ENCODE data around the gene WWOX.

WWOX gene

GRCh38 chr16:78591682-78592103, 492.2 kb downstream of the WWOX start:
- Histone ChIP-seq H3K27ac (ENCODE audit: low read length) (no peak overlapping the region), H3F3A (ENCODE audit: insufficient read depth, low read length) (no peaks in the 10 kb centered on the region), H3K4me1 (ENCODE audit: low read length) (no peaks in the 10 kb centered on the region), H3K27me3 (replicated peaks; ENCODE audit: insufficient read depth, low read length) (no peaks in the 10 kb centered on the region), H4K20me1 (ENCODE audit: insufficient read depth, low read length) (no peaks in the 10 kb centered on the region), H3K79me2 (ENCODE audit: low read length) (no peaks in the 10 kb centered on the region), H3K36me3 (replicated peaks; ENCODE audit: insufficient read depth, low read length) (no peaks in the 10 kb centered on the region), H3K9me3 (replicated peaks; ENCODE audit: insufficient read depth, low read length) (no peaks in the 10 kb centered on the region), H3K4me3 (ENCODE audit: low read length) (no peak overlapping the region), H2AFZ (ENCODE audit: low read length) (no peak overlapping the region), H3K4me2 (ENCODE audit: low read depth, low read length) (no peak overlapping the region), H3K9me2 (replicated peaks; ENCODE audit: insufficient read depth, low read length) (no peaks in the 10 kb centered on the region), H3K9ac (ENCODE audit: low read length) (no peak overlapping the region)
- TF ChIP-seq CTCF (IDR thresholded peaks at IDR 0.05; ENCODE audit: low read length), result no peak
- TF ChIP-seq EZH2phosphoT487 (IDR thresholded peaks at IDR 0.05; ENCODE audit: low read length), result no peak
- no peak for TF ChIP-seq EZH2 (optimal IDR thresholded peaks at IDR 0.05; ENCODE audit: low read depth, low read length)
- no peak for DNase-seq

- Histone ChIP-seq H3K4me1 (ENCODE audit: low read length) (no peaks in the 10 kb centered on the region), H4K20me1 (ENCODE audit: insufficient read depth, low read length) (no peaks in the 10 kb centered on the region), H3K27ac (ENCODE audit: low read length) (no peak overlapping the region), H3F3A (ENCODE audit: insufficient read depth, low read length) (no peaks in the 10 kb centered on the region), H3K79me2 (ENCODE audit: low read length) (no peaks in the 10 kb centered on the region), H3K4me2 (ENCODE audit: low read depth, low read length) (no peak overlapping the region), H3K9me2 (replicated peaks; ENCODE audit: insufficient read depth, low read length) (no peaks in the 10 kb centered on the region), H3K9me3 (replicated peaks; ENCODE audit: insufficient read depth, low read length) (no peaks in the 10 kb centered on the region), H2AFZ (ENCODE audit: low read length) (no peak overlapping the region), H3K36me3 (replicated peaks; ENCODE audit: insufficient read depth, low read length) (no peaks in the 10 kb centered on the region), H3K9ac (ENCODE audit: low read length) (no peak overlapping the region), H3K27me3 (replicated peaks; ENCODE audit: insufficient read depth, low read length) (no peaks in the 10 kb centered on the region), H3K4me3 (ENCODE audit: low read length) (no peak overlapping the region)
- TF ChIP-seq EZH2 (optimal IDR thresholded peaks at IDR 0.05; ENCODE audit: low read depth, low read length) (no peak), CTCF (IDR thresholded peaks at IDR 0.05; ENCODE audit: low read length) (no peak), EZH2phosphoT487 (IDR thresholded peaks at IDR 0.05; ENCODE audit: low read length) (no peak)
- no peak for DNase-seq
Observed at GRCh38 chr16:78592111-78592510, 492.7 kb downstream of the WWOX start.

GRCh38 chr16:78593352-78593751, 493.9 kb downstream of the WWOX start:
- no peaks in the 10 kb centered on the region for H4K20me1 ChIP-seq (ENCODE audit: insufficient read depth, low read length)
- H3K36me3 ChIP-seq (replicated peaks; ENCODE audit: insufficient read depth, low read length), result no peaks in the 10 kb centered on the region
- DNase-seq, result no peak
- H3K4me1 ChIP-seq (ENCODE audit: low read length), result no peaks in the 10 kb centered on the region
- H3K27ac ChIP-seq (ENCODE audit: low read length), result no peak overlapping the region
- no peaks in the 10 kb centered on the region for H3K27me3 ChIP-seq (replicated peaks; ENCODE audit: insufficient read depth, low read length)
- no peak overlapping the region for H3K9ac ChIP-seq (ENCODE audit: low read length)
- H3K9me3 ChIP-seq (replicated peaks; ENCODE audit: insufficient read depth, low read length), result no peaks in the 10 kb centered on the region
- TF ChIP-seq EZH2phosphoT487 (IDR thresholded peaks at IDR 0.05; ENCODE audit: low read length) (no peak), EZH2 (optimal IDR thresholded peaks at IDR 0.05; ENCODE audit: low read depth, low read length) (no peak), CTCF (IDR thresholded peaks at IDR 0.05; ENCODE audit: low read length) (no peak)
- H3K4me2 ChIP-seq (ENCODE audit: low read depth, low read length), result no peak overlapping the region
- H3K4me3 ChIP-seq (ENCODE audit: low read length), result no peak overlapping the region
- no peaks in the 10 kb centered on the region for H3K9me2 ChIP-seq (replicated peaks; ENCODE audit: insufficient read depth, low read length)
- no peak overlapping the region for H2AFZ ChIP-seq (ENCODE audit: low read length)
- no peaks in the 10 kb centered on the region for H3F3A ChIP-seq (ENCODE audit: insufficient read depth, low read length)
- no peaks in the 10 kb centered on the region for H3K79me2 ChIP-seq (ENCODE audit: low read length)

Measured in MM.1S (cell line).